ENCODE data around the gene MUC3A.
A peak's percentile ranks its signal among the peaks of the same experiment; 100 is the strongest.

Gene MUC3A

GRCh38 chr7:100947792-100948191 is 1.5 kb upstream of the MUC3A start:
- no peak for DNase-seq

DNA sequence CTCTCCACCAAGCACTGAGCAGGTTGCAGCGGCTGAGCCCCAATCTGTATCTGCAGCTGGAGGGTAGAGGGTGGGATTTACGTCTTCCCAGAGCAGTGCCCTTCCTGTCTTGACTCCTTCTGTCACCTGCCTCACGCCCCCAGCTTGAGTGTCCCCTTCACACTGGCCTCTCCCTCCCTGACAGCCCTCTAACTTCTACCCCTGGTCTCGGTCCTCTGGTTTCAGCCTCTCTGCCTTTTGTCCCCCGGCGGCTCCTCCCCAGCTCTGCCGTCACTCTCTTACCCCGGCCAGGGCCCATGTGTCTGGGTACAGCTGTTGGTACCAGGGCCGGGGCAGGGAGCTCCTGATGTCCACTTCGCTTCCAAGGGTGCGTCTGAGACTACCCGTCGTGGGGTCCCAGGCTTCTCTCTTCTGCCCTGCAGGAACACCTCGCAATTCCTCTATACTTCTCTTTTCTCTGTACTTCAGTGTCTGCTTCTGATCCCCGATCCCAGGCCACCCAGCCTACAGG is 654 bp downstream of the MUC3A start:
- no peak for DNase-seq

GRCh38 chr7:100951172-100951571 is 1.8 kb downstream of the MUC3A start:
- no peak for DNase-seq

- no peak for DNase-seq
Measured at GRCh38 chr7:100951888-100952560, 2.7 kb downstream of the MUC3A start.

DNA sequence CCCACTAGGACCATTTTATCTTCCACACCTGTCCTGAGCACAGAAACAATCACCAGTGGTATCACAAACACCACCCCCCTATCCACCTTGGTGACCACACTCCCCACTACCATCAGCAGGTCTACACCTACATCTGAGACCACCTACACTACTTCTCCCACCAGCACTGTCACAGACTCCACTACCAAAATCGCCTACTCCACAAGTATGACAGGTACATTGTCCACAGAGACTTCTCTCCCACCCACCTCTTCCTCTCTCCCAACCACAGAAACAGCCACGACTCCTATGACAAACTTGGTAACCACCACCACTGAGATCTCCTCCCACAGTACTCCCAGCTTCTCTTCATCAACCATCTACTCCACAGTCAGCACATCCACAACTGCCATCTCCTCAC is 3.3 kb downstream of the MUC3A start:
- no peak for DNase-seq

DNA sequence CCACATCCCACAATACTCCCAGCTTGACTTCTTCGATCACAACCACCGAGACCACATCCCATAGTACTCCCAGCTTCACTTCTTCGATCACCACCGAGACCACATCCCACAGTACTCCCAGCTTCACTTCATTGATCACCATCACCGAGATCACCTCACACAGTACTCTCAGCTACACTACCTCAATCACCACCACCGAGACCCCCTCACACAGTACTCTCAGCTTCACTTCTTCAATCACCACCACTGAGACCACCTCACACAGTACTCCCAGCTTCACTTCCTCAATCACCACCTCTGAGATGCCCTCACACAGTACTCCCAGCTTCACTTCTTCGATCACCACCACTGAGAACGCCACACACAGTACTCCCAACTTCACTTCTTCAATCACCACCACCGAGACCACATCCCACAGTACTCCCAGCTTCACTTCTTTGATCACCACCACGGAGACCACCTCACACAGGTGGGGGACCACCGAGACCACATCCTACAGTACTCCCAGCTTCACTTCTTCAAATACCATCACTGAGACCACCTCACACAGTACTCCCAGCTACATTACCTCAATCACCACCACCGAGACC is 8.6 kb downstream of the MUC3A start:
- no peak for DNase-seq

DNA sequence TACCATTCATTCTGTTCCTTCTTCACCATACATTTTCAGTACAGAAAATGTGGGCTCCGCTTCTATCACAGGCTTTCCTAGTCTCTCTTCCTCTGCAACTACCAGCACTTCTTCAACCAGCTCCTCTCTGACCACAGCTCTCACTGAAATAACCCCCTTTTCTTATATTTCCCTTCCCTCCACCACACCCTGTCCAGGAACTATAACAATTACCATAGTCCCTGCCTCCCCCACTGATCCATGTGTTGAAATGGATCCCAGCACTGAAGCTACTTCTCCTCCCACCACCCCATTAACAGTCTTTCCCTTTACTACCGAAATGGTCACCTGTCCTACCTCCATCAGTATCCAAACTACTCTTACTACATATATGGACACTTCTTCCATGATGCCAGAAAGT is 10.6 kb downstream of the MUC3A start:
- no peak for DNase-seq

DNA sequence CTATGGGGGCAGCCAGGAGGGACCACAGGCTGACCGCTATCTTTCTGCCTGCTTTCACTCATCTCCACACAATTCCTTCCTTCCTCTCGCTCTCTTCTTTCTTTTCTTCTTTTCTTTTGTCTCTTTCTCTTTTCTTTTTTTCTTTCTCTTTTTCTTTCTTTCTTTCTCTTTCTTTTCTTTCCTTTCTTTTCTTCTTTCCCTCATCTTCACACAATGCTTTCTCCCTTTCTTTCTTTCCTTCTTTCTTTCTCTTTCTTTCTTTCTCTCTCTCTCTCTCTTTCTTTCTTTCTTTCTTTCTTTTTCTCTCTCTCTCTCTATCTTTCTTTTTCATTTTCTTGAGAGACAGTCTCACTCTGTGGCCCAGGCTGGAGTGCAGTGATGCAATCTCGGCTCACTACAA is 13.2 kb downstream of the MUC3A start:
- no peak for DNase-seq

- DNase-seq: no peak
Measured at GRCh38 chr7:100963386-100963785, 14.1 kb downstream of the MUC3A start.

DNA sequence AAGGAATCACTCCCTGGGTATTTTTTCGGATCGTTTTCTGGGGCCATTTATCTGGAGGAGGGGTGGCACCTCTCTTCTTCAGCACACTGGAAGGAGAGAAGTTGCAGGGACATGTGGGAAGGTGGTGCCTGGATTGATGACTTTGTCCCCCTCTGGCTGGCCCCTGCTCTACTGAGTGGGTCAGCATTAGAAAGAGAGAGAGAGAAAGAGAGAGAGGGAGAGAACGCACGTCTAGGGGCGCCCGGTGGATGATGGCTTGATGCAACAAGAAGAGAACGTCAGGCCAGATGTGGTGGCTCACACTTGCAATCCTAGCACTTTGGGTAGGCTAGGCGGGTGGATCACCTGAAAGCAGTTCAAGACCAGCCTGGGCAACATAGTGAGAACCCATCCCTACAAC is 14.5 kb downstream of the MUC3A start:
- no peak for DNase-seq

- DNase-seq: no peak
Measured at GRCh38 chr7:100964630-100965029, 15.3 kb downstream of the MUC3A start.

- DNase-seq: no peak
Measured at GRCh38 chr7:100965045-100965722, 15.8 kb downstream of the MUC3A start.

- DNase-seq: peak; percentile 73 to 76
Measured at GRCh38 chr7:100965723-100966541, 16.6 kb downstream of the MUC3A start.

DNA sequence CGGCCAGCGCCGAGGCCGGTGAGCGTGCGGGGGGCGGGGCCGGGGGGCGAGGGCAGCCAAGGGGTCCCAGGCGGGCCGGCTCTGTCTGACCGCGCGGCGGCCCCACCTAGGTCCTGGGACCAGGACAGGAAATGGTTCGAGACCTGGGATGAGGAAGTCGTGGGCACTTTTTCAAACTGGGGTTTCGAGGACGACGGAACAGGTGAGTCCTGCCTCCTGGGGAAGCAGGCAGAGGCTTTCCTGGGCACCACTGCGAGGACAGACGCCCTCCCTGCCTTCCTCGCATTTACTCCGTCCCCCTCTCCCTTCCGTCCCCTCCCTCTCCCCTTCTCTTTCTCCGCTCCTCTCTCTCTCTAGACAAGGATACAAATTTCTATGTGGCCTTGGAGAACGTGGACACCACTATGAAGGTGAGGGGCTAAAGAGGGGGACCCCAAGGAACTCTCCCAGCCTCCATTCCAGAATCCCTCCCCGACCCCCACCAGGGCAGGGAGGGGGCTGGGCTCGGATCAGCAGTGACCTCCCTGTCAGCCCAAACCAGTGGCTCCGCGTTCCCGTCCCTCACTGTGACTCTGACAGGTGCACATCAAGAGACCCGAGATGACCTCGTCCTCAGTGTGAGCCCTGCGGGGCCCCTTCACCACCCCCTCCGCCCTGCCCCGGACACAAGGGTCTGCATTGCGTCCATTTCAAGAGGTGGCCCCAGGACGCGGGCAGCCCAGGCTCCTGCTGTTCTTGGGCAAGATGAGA is 17.4 kb downstream of the MUC3A start:
- DNase-seq: no peak

- DNase-seq: no peak
Measured at GRCh38 chr7:100967292-100967863, 18.0 kb downstream of the MUC3A start.

GRCh38 chr7:100968031-100968430 is 18.7 kb downstream of the MUC3A start:
- no peak for DNase-seq

DNA sequence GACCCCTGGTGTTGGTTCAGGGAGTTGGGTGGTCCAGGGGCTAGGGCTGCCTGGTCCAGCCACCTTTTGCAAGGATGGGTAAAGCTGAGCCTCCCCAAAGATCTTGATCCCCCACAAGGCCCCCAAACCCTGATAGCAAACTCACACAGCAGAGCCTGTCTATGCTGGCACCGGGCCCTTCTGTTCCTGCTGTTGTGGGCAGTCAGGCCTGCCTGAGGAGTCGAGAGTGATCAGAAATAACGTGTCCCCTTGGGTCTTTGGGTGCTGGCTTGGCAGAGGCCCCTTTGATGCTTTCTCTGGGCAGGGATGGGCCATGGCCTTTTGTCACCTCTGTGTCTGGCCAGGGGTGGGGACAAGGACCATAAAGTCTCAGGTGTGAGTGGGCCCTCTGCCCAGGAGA is 19.3 kb downstream of the MUC3A start:
- no peak for DNase-seq

- no peak for DNase-seq
Measured at GRCh38 chr7:100969066-100969615, 19.8 kb downstream of the MUC3A start, which contains the start of gene MUC12. Gene MUC12 (plus strand): TSS chr7:100969565. CDS start chr7:100969623, 58 bp downstream.

GRCh38 chr7:100971111-100972001 is 22.0 kb downstream of the MUC3A start:
- DNase-seq: no peak

DNA sequence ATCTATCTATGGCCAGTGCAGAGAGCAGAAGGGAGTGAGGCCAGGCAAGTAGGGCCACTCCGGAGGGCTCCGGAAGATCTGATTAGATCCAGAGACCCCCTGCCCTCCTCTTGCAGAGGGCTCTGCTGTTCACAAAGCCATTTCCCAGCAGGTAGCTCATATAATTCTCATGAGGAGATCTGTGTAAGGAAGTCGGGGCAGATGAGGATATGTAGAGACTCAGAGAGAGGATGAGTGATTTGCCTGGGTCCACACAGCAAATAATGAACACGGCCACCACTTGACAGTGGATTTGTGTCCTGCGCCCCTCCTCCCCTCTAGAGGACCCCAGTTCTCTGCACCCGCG is 22.6 kb downstream of the MUC3A start:
- DNase-seq: no peak

GRCh38 chr7:100974021-100974420 is 24.7 kb downstream of the MUC3A start:
- no peak for DNase-seq
